ENCODE data around the gene UBE2L3.

Gene UBE2L3

GRCh38 chr22:21669026-21669425, 101.5 kb downstream of the UBE2L3 start:
- in situ Hi-C loops (cut with MboI; ENCODE audit: low sequenced_read_pairs): no loop called here

GRCh38 chr22:21672107-21672629, 104.7 kb downstream of the UBE2L3 start:
- in situ Hi-C loops (cut with MboI; ENCODE audit: low sequenced_read_pairs): no loop called here
